Dedifferentiated amniotic fluid mesenchymal stem cell (primary cell): ENCODE results near the gene KCNN3.

Source experiments
- DNase-seq: peaks from one replicate; pipeline ENCODE4 v3.0.0-alpha.2; 2016; ENCODE audit errors: extremely low spot score

Gene KCNN3

DNA sequence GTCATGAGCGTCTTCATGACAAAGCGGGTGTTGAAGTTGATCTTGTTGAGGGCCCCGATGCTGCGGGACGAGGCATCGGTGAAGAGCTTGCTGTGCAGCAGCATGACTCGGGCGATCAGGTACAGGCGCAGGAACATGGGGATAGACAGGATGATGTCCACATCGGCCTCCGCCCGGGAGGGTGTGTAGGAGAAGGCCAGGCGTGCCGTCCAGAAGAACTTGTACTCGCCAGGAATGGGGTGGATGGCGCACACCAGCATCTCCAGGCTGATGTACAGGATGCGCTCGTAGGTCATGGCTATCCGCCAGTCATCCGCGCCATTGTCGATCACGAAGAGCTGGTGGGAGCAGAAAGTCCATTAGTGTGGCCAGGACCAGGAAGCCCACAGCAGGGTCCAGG is 98.0 kb downstream of the KCNN3 start:
- no peak for DNase-seq

- DNase-seq: no peak
Measured at GRCh38 chr1:154770897-154771594, 99.0 kb downstream of the KCNN3 start.

DNA sequence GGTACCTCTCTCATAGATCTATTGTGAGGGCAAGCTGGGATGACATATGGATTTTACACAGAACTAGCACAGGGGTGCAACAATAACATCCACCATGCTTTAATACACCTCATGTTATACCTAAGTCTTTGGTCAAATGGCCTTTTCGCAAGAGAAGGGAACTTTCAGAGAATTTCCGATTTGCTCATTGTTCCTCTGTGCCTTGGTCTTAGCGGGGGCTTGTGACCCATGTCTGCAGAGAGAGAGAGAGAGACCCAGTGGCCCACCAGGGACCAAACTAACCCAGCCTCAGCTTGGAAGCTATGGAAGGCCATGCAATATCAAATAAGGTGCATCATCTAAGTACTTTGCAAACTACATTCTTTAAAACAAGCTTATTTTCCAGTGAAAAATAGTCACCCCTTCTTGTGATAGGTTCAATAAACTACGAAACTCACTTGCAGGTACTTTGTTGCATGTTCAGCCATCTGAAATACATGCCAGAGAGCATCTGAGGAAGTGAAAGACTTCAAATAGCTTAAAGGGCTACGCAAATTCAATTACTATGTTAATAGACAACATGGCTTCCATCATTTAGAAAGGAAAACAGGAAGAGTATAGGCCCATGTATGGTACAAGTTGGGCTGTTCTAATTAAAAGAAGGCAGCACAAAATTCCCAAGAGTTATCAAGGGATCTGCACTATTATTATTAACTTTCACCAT is 100.7 kb downstream of the KCNN3 start:
- DNase-seq: no peak

GRCh38 chr1:154768456-154769125 is 101.5 kb downstream of the KCNN3 start:
- no peak for DNase-seq

DNA sequence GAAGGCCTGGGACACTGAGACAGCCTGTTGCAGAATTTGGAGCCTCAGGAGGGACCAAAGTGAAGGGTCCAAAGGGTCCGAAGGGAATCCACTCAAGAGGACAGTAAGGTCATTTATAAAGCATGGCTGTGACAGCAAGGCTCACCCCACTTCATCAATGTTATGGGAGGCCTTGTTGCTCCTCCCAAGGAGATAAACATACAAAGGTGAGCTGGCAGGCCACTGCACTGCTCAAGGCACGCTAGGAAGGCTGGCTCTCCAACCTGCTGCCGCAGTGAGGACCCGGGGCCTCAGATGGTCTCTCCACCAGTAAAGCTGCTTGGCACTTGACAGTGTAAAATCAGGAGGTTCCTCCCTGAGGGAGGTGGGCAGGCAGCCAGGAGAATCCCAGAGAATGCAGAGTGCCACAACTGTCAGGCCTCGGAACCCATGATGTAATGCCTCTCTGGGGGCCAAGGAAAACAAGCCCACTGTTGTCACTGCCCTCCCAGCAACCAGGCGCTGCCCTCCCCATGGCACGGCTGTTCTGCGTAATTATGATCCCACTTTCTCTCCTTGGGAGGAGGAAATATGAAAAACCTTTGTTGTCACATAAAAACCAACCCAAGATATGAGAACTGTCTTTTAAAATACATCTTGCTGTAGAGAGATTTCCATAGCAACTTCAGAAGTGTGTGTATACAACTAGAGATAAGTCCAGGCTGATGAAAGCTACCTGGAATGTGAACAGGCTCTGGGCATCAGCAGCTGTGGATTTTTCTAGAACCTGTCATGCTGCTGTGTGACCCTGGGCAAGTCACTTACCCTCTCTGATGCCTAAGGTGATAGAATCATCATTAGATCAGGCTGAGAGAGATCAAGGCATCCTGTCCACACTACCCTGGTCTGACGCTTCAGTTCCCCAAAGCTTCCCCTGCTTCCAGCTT is 102.5 kb downstream of the KCNN3 start:
- DNase-seq: peak; percentile 33

GRCh38 chr1:154765970-154766369 is 104.1 kb downstream of the KCNN3 start:
- no peak for DNase-seq

DNA sequence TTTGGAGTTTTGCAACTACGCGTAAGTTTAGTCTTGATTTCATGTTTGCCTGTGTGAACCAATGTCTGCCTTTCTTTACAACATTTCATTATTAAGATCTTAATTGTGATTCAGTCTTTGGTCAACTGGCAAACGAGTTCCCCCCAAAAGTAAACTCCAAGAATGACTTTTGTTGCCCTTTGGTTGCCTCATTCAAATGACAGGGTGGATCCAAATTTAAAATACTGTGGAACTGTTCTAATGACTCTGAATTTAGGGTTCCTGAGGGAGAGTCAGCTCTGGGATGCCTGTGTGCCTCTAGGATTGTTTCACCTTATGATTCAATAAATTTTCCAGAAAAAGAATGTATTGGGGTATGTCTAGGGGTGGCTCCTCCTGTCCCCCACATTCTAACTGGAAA is 105.3 kb downstream of the KCNN3 start:
- DNase-seq: no peak

- DNase-seq: no peak
Measured at GRCh38 chr1:154764181-154764580, 105.9 kb downstream of the KCNN3 start.

DNA sequence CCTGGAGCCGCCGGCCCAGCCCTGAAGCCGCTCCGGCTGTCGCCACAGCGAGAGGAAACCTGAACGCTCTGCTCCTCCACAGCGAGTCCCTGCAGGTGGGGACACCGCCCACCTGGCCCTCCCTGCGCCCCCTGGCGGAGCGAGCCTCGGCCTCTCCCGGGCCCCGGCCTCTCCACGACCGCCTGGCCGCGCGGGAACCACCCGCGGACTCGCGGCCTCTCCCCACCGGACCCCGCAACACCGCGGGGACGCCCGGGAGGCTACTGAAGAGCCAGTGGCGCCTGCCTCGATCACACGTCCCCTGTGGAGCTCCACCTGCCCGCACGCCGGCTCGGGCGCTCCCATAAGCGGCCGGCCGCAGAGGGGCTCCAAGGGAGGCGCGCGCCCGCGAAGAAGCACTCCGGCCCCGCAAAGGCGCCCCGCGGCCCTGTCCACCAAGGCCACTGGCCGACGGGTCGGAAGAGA is 109.6 kb downstream of the KCNN3 start:
- DNase-seq: no peak

DNA sequence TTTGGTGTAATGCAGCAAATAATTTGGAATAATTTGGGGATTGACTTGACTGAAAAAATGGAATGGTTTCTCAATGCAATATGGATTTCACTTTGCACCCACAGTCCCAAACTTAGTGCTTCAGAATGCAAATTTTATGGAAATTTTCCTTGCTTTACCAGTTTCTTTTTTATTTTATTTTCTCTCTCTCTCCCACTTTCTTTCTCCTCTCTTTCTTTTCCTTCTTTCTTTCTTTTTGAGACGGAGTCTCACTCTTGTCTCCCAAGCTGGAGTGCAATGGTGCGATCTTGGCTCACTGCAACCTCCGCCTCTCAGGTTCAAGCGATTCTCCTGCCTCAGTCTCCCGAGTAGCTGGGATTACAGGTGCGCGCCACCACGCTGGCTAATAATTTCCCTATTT is 110.3 kb downstream of the KCNN3 start:
- no peak for DNase-seq

GRCh38 chr1:154759196-154759595 is 110.9 kb downstream of the KCNN3 start:
- DNase-seq: no peak

DNA sequence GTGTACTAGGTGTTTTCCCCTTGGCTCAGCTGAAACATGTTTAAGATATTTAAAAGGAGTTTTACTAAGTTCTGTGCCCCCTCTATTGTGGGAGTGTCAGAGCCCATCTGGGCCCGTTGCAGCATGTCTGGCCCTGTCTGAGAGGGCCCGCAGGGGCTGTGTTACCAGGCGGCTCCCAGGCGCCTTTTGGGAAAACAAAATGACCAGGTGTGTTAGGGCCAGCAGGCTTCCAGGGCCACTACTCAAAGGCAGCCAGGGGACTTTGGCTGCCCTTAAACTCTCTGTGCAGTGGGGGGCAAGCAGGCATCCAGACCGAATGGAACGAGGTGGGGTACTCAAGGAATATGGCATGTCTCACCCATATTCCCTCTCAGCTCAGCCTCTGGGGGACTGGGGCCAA is 111.7 kb downstream of the KCNN3 start:
- no peak for DNase-seq

DNA sequence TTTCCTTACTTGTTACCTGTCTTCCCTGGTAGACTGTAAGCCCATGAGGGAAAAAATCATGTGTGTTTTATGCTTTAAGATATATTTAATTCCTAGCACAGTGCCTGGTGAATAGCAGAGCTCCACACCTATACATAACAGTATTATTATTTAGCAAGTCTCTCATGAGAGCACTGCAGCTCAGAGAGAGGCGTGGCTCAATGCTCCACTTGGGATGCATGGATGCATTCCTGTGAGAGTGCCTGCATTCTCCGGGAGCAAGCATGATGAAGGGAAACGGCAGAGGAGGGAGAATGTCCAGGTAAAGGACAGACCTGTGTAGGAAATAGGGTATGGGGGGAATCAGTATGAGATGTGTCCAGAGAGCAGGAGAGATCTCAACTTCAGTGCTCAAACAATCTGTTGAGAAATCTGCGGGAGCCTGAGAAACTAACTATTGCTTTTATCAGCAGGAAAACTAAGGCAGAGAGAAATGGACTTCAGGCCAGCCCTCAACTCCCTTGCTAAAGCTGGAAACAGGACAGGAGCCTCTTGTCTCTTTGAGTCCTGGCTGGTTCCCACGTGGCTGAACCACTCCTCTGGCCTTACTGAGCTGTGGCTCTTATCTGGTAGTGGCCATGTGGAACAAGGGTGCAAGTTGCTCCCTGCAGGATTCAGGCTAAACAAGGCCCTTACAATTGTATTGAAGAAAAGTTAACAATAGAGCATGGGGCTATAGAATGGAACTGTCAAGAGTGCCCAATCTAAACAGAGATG is 113.1 kb downstream of the KCNN3 start:
- DNase-seq: no peak

GRCh38 chr1:154755858-154756730 is 114.0 kb downstream of the KCNN3 start:
- DNase-seq: no peak

GRCh38 chr1:154753426-154753825 is 116.7 kb downstream of the KCNN3 start:
- no peak for DNase-seq

- DNase-seq: no peak
Measured at GRCh38 chr1:154752273-154753030, 117.6 kb downstream of the KCNN3 start.

DNA sequence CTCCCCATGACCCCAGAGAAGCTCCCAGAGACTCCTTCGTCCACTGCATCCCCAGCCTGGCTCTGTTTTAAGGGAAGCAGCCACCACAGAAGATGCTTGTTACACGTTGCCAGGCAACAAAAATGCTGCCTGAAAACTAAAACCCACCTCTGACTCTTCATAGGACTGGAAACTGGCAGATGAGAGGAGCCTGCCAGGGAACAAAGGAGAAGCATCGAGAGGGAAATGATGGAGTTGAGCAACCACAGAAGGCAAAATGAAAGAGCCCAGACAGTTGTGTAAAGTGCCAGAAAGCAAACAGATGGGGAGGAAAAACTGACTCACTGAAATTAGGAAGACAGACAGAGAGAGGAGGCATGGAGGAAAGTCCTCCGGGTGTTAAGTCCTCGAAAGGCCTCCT is 118.4 kb downstream of the KCNN3 start:
- no peak for DNase-seq

- no peak for DNase-seq
Measured at GRCh38 chr1:154750681-154751665, 119.1 kb downstream of the KCNN3 start.
